Neutrophil (primary cell): ENCODE results near the gene PPP1R27.
"Not testable (repeated sequence)": the region's sequence is repeated elsewhere in the genome, so short reads cannot be mapped to it uniquely, and the experiment has no call there.

Experiments
- H3K27ac ChIP-seq: fragments of 200-600 bp; sonication (generic); 2 replicates; pipeline ENCODE4 v1.5.1; 2016; ENCODE audit warnings: mild to moderate bottlenecking, moderate library complexity
- H3K27me3 ChIP-seq: fragments of 200-600 bp; sonication (generic); 2 replicates; pipeline ENCODE4 v1.6.0; 2016; ENCODE audit warnings: mild to moderate bottlenecking
- H3K36me3 ChIP-seq: fragments of 200-600 bp; sonication (generic); 2 replicates; pipeline ENCODE4 v1.5.1; 2017
- H3K4me1 ChIP-seq, 2 experiments: fragments of 200-600 bp in 1 of 2; sonication (generic) in 1 of 2; 1 replicate in 1 of 2; 2 replicates in 1 of 2; pipeline versions ENCODE4 v1.5.1 to v1.6.1; 2013 to 2016; ENCODE audit warnings: low read depth in 1 of 2, low read length in 1 of 2, mild to moderate bottlenecking in 1 of 2, moderate library complexity in 1 of 2; ENCODE audit not compliant: control insufficient read depth in 1 of 2, insufficient read depth in 1 of 2
- H3K4me3 ChIP-seq, 2 experiments: fragments of 200-600 bp in 1 of 2; sonication (generic) in 1 of 2; 1 replicate in 1 of 2; 2 replicates in 1 of 2; pipeline ENCODE4 v1.5.1; 2013 to 2016; ENCODE audit warnings: low read depth in 1 of 2, low read length in 1 of 2, mild to moderate bottlenecking in 1 of 2, moderate library complexity in 1 of 2
- H3K9me3 ChIP-seq: fragments of 200-600 bp; sonication (generic); 2 replicates; pipeline ENCODE4 v1.5.1; 2016
- CTCF ChIP-seq: fragments of 200-600 bp; sonication (generic); IDR thresholded peaks from 2 replicates; pipeline ENCODE4 v1.5.1; 2016; ENCODE audit warnings: antibody characterized with exemption

Gene PPP1R27

GRCh38 chr17:81840826-81841778, 6.3 kb upstream of the PPP1R27 start:
- H3K27me3 ChIP-seq: no peaks in the 10 kb centered on the region
- peak overlapping the region in 1 of 2 experiments; percentile 24 for H3K4me3 ChIP-seq
- TF ChIP-seq CTCF: no peak
- peaks cover 52 to 64% of the 10 kb centered on the region in 2 experiments for H3K4me1 ChIP-seq
- H3K9me3 ChIP-seq: no peaks in the 10 kb centered on the region
- H3K27ac ChIP-seq: peak overlapping the region; percentile 47
- peaks cover 41% of the 10 kb centered on the region for H3K36me3 ChIP-seq

GRCh38 chr17:81840059-81840458, 5.2 kb upstream of the PPP1R27 start:
- not testable (repeated sequence) for H3K4me3 ChIP-seq, H3K27me3 ChIP-seq, H3K9me3 ChIP-seq, H3K27ac ChIP-seq
- Histone ChIP-seq H3K4me1 (peaks cover 57 to 68% of the 10 kb centered on the region in 2 experiments), H3K36me3 (peaks cover 30% of the 10 kb centered on the region)

GRCh38 chr17:81839301-81839700, 4.5 kb upstream of the PPP1R27 start:
- no peak for TF ChIP-seq CTCF
- Histone ChIP-seq H3K27ac (peak overlapping the region; percentile 86), H3K4me1 (peaks cover 57 to 69% of the 10 kb centered on the region in 2 experiments), H3K27me3 (no peaks in the 10 kb centered on the region), H3K9me3 (no peaks in the 10 kb centered on the region), H3K4me3 (no peak overlapping the region), H3K36me3 (peaks cover 23% of the 10 kb centered on the region)

GRCh38 chr17:81838753-81839255, 4.0 kb upstream of the PPP1R27 start:
- no peak for TF ChIP-seq CTCF
- Histone ChIP-seq H3K27me3 (no peaks in the 10 kb centered on the region), H3K9me3 (no peaks in the 10 kb centered on the region), H3K27ac (peak overlapping the region; percentile 86), H3K4me3 (no peak overlapping the region), H3K36me3 (peaks cover 18% of the 10 kb centered on the region), H3K4me1 (peaks cover 60 to 68% of the 10 kb centered on the region in 2 experiments)

- H3K36me3 ChIP-seq: peaks cover 6% of the 10 kb centered on the region
- H3K4me1 ChIP-seq: peaks cover 65 to 72% of the 10 kb centered on the region in 2 experiments
- no peak for TF ChIP-seq CTCF
- H3K9me3 ChIP-seq: no peaks in the 10 kb centered on the region
- H3K4me3 ChIP-seq: peak overlapping the region; percentile 46 to 49
- H3K27me3 ChIP-seq: no peaks in the 10 kb centered on the region
- H3K27ac ChIP-seq: peak overlapping the region; percentile 86
Observed at GRCh38 chr17:81837641-81838040, 2.8 kb upstream of the PPP1R27 start.
